ENCODE results near the gene ZNF502. TPM values are rescaled to one million over a fixed set of nuclear protein-coding genes. Genes with fewer than 3 reads are reported as not detected.
"Not testable (repeated sequence)": the region's sequence is repeated elsewhere in the genome, so short reads cannot be mapped to it uniquely, and the experiment has no call there.

ZNF502 gene
- polyA plus RNA-seq, 1 donor (not counting 4 experiments of a cell fraction or from before 2014, with no cell fraction given), result 4.9 TPM

DNA sequence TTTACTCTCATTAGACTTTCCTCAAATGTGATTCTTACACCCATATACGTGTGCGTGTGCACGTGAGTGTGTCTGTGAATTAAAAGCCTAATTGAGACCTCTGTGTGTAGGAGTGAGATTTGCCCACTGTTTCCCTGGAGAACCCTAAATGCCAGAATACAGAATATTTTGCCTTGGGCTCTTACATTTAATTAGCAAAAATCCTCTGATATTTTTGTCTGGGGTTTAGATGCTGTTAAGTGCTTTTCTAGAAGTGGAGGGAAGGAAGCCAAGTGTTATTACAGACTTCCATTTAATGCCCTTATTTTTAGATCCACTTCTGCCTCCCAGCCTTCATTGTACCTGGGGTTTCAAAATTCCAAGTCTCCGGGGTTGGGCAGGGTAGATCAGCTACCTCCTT lies 46.1 kb upstream of the ZNF502 start:
- H3K9me3 ChIP-seq (ENCODE audit: control insufficient read depth, low read depth, low read length), result no peaks in the 10 kb centered on the region
- H3K4me2 ChIP-seq (ENCODE audit: control insufficient read depth, extremely low read depth, insufficient read depth, low read depth, low read length), result no peak overlapping the region
- no peak overlapping the region for H3K4me3 ChIP-seq (ENCODE audit: control insufficient read depth in 2 of 3, extremely low read depth in 1 of 3, insufficient read depth in 2 of 3, low read depth in 1 of 3, low read length in 3 of 3)
- H3K9me1 ChIP-seq (ENCODE audit: control insufficient read depth, extremely low read depth, insufficient read depth, low read length), result no peaks in the 10 kb centered on the region
- H3K27me3 ChIP-seq (ENCODE audit: control insufficient read depth, extremely low read depth, insufficient read depth, low read length), result no peaks in the 10 kb centered on the region
- no peaks in the 10 kb centered on the region for H3K79me2 ChIP-seq (ENCODE audit: control insufficient read depth, insufficient read depth, low read length)
- no peak for DNase-seq (ENCODE audit: low read depth, low spot score)
- no peak for FAIRE-seq
- H2AFZ ChIP-seq (ENCODE audit: control insufficient read depth, low read length), result no peak overlapping the region
- H4K20me1 ChIP-seq (ENCODE audit: control insufficient read depth, extremely low read depth, insufficient read depth, low read length), result no peaks in the 10 kb centered on the region
- H3K4me1 ChIP-seq (ENCODE audit: control insufficient read depth, extremely low read depth, insufficient read depth, low read length), result no peaks in the 10 kb centered on the region
- peaks cover 0 to 2% of the 10 kb centered on the region in 2 experiments for H3K36me3 ChIP-seq (ENCODE audit: control insufficient read depth in 2 of 2, extremely low read depth in 1 of 2, insufficient read depth in 2 of 2, low read length in 2 of 2)
- dilution Hi-C loops (cut with MboI; ENCODE audit: extremely low pct_ligation_motif_present, low sequenced_read_pairs), result no loop called here
- TF ChIP-seq, protein P1, sequence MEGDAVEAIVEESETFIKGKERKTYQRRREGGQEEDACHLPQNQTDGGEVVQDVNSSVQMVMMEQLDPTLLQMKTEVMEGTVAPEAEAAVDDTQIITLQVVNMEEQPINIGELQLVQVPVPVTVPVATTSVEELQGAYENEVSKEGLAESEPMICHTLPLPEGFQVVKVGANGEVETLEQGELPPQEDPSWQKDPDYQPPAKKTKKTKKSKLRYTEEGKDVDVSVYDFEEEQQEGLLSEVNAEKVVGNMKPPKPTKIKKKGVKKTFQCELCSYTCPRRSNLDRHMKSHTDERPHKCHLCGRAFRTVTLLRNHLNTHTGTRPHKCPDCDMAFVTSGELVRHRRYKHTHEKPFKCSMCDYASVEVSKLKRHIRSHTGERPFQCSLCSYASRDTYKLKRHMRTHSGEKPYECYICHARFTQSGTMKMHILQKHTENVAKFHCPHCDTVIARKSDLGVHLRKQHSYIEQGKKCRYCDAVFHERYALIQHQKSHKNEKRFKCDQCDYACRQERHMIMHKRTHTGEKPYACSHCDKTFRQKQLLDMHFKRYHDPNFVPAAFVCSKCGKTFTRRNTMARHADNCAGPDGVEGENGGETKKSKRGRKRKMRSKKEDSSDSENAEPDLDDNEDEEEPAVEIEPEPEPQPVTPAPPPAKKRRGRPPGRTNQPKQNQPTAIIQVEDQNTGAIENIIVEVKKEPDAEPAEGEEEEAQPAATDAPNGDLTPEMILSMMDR (optimal IDR thresholded peaks at IDR 0.05 in 1 of 3, IDR thresholded peaks at IDR 0.05 in 1 of 3, conservative IDR thresholded peaks at IDR 0.05 in 1 of 3; ENCODE audit: extremely low read depth in 1 of 3, insufficient read depth in 2 of 3, low read length in 3 of 3), result no peak
- no peak for TF ChIP-seq EZH2 (IDR thresholded peaks at IDR 0.05; ENCODE audit: low read length)
- no peak overlapping the region for H3K9ac ChIP-seq (ENCODE audit: control insufficient read depth, extremely low read depth, insufficient read depth, low read length)
- H3K27ac ChIP-seq (ENCODE audit: control insufficient read depth, insufficient read depth, low read length), result no peak overlapping the region

- no peak overlapping the region for H3K4me2 ChIP-seq (ENCODE audit: control insufficient read depth, extremely low read depth, insufficient read depth, low read depth, low read length)
- H3K27me3 ChIP-seq (ENCODE audit: control insufficient read depth, extremely low read depth, insufficient read depth, low read length), result no peaks in the 10 kb centered on the region
- H3K9ac ChIP-seq (ENCODE audit: control insufficient read depth, extremely low read depth, insufficient read depth, low read length), result no peak overlapping the region
- no peak for FAIRE-seq
- H3K4me1 ChIP-seq (ENCODE audit: control insufficient read depth, extremely low read depth, insufficient read depth, low read length), result no peaks in the 10 kb centered on the region
- H3K27ac ChIP-seq (ENCODE audit: control insufficient read depth, insufficient read depth, low read length), result no peak overlapping the region
- H4K20me1 ChIP-seq (ENCODE audit: control insufficient read depth, extremely low read depth, insufficient read depth, low read length), result no peaks in the 10 kb centered on the region
- dilution Hi-C loops (cut with MboI; ENCODE audit: extremely low pct_ligation_motif_present, low sequenced_read_pairs), result no loop called here
- H3K79me2 ChIP-seq (ENCODE audit: control insufficient read depth, insufficient read depth, low read length), result no peaks in the 10 kb centered on the region
- H2AFZ ChIP-seq (ENCODE audit: control insufficient read depth, low read length), result no peak overlapping the region
- TF ChIP-seq EZH2 (IDR thresholded peaks at IDR 0.05; ENCODE audit: low read length), result no peak
- TF ChIP-seq, protein P1 (optimal IDR thresholded peaks at IDR 0.05 in 1 of 3, IDR thresholded peaks at IDR 0.05 in 1 of 3, conservative IDR thresholded peaks at IDR 0.05 in 1 of 3; ENCODE audit: extremely low read depth in 1 of 3, insufficient read depth in 2 of 3, low read length in 3 of 3), result no peak
- DNase-seq (ENCODE audit: low read depth, low spot score), result no peak
- no peaks in the 10 kb centered on the region for H3K9me3 ChIP-seq (ENCODE audit: control insufficient read depth, low read depth, low read length)
- H3K36me3 ChIP-seq (ENCODE audit: control insufficient read depth in 2 of 2, extremely low read depth in 1 of 2, insufficient read depth in 2 of 2, low read length in 2 of 2), result no peaks in the 10 kb centered on the region
- H3K4me3 ChIP-seq (ENCODE audit: control insufficient read depth in 2 of 3, extremely low read depth in 1 of 3, insufficient read depth in 2 of 3, low read depth in 1 of 3, low read length in 3 of 3), result no peak overlapping the region
- H3K9me1 ChIP-seq (ENCODE audit: control insufficient read depth, extremely low read depth, insufficient read depth, low read length), result no peaks in the 10 kb centered on the region
These were observed 42.7 kb upstream of the ZNF502 start for GRCh38 chr3:44669760-44670159.

DNA sequence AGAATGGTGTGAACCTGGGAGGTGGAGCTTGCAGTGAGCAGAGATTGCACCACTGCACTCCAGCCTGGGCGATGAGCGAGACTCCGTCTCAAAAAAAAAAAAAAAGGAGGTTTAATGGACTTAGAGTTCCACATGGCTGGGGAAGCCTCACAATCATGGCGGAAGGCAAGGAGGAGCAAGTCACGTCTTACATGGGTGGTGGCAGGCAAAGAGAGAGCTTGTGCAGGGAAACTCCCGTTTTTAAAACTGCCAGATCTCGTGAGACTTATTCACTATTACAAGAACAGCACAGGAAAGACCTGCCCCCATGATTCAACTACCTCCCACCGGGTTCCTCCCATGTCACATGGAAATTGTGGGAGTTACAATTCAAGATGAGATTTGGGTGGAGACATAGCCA lies 39.0 kb upstream of the ZNF502 start:
- H3K9me3 ChIP-seq (ENCODE audit: control insufficient read depth, low read depth, low read length); H3K27me3 ChIP-seq (ENCODE audit: control insufficient read depth, extremely low read depth, insufficient read depth, low read length); H3K9ac ChIP-seq (ENCODE audit: control insufficient read depth, extremely low read depth, insufficient read depth, low read length); H3K4me2 ChIP-seq (ENCODE audit: control insufficient read depth, extremely low read depth, insufficient read depth, low read depth, low read length); H3K36me3 ChIP-seq (ENCODE audit: control insufficient read depth in 2 of 2, extremely low read depth in 1 of 2, insufficient read depth in 2 of 2, low read length in 2 of 2); H4K20me1 ChIP-seq (ENCODE audit: control insufficient read depth, extremely low read depth, insufficient read depth, low read length); DNase-seq (ENCODE audit: low read depth, low spot score); dilution Hi-C loops (cut with MboI; ENCODE audit: extremely low pct_ligation_motif_present, low sequenced_read_pairs); H3K9me1 ChIP-seq (ENCODE audit: control insufficient read depth, extremely low read depth, insufficient read depth, low read length); H3K79me2 ChIP-seq (ENCODE audit: control insufficient read depth, insufficient read depth, low read length); H3K27ac ChIP-seq (ENCODE audit: control insufficient read depth, insufficient read depth, low read length); H2AFZ ChIP-seq (ENCODE audit: control insufficient read depth, low read length); H3K4me3 ChIP-seq (ENCODE audit: control insufficient read depth in 2 of 3, extremely low read depth in 1 of 3, insufficient read depth in 2 of 3, low read depth in 1 of 3, low read length in 3 of 3); FAIRE-seq; H3K4me1 ChIP-seq (ENCODE audit: control insufficient read depth, extremely low read depth, insufficient read depth, low read length): not testable (repeated sequence)

Measured in keratinocyte (primary cell).